ENCODE measurements around the gene VTI1A.

The VTI1A gene

DNA sequence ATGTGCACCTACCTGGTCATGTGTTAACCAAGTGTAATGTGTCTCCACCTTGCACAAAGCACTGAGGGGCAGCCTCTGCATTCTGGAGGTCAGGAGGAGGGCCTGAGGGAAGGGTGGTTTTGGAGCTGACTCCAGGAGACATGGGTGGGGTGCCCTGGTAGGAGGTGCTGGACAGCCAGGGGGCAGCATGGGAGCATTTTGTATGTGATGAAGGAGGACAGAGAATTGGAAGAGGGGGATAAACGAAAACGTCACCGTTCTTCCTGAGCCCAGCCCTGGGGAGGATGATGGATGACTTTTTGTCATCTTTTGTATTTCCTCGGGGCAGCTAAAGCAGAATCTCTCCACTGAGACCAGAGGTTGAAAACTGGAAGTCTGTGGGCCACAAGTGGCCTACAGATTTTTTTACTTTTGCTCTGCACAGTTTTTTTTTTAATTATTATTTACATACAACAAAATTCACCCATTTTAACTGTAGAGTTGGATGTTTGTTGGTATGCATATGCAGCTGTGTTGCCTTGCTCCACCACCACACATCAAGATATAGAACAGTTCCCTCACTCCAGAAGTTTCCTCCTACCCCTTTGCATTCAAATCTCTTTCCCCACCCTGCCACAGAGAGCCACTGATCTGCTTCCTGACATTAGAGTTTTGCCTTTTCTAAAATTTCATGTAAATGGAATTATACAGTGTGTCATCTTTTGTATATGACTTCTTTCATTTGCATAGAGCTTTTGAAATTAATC lies 242.5 kb downstream of the VTI1A start:
- DNase-seq, result no peak

DNA sequence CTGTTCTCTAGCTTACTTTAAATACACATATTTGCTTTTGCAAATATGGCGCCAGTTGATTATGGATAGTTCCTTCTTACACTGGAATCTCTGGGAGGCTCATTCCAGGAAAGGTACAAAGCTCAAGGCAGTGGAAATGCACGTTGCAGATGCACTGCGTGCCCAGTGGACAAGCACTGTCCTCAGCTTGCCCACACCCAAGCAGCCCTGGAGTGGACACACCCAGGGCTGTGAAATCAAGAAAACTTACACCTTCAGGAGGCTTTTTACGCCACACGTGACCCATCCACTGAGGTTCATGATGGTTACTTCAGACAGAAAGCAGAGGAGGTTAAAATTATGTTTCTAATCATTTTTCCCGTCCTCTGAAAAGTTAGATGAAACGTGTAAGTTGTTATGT lies 248.5 kb downstream of the VTI1A start:
- DNase-seq, result no peak

DNA sequence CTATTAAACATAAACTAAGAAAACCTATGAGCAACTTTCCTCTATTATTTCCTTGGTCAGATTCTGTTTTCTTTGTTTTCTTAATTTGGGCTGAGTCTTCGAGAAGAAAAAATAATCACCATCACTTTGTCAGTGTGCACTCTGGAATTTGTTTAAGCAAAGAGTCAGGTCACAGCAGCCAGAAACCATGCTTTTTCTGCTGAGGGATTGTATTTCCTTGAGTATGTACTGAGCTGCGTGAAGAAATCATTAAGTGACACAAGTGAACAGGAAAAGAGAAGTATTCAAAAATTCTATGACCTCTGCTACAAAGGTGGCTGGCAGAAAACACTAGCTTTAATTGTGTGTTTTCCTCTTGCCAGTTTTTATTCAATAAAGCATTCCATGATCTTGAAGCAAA lies 249.6 kb downstream of the VTI1A start:
- no peak for DNase-seq

DNA sequence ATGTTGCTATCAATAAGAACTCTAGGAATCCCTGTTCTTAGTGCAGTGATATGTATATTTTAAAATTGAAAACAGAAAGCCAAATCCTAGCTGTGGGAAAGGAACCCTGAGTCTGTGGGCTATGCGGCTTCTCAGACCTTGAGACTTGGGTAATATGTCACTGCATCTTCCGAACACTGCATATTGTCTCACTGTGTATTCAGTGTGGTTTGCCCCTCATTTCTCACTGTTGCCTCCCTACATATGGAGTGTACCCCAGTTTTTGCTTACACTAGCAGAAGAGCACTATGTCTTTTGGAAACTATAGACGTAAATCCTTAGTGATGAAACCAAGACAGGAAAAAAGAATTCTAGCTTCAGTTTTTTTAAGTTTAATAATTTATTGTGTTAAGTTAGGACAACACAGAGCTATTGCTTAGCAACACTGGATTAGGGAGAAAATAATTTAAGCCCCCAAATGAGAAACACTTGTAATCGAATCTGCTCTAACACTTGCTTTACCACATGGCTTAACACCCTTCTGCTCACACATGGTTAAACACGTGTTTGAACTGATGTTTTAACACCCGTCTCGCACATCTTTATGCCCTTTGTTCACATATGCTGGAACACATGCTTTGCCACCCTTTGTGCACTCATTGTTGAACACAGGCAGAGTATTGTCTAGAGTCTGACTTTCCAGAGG lies 251.3 kb downstream of the VTI1A start:
- DNase-seq, result no peak

DNA sequence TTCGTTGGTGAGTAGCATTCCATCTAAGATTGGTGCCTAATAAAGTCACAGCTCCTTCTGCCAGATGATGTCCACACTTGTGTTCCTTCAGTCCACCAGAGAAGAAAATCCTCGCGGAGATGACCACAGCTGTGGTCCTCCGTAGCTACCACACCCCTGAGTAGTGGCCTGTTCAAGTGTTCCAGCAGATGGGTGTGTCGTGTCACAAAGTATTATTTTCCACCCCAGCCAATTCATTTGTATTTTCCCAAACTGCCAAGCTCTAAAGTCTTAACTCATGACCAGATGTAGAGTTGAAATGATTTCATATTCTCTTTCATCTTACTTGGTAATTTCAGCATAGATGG lies 251.8 kb downstream of the VTI1A start:
- DNase-seq, result no peak

DNA sequence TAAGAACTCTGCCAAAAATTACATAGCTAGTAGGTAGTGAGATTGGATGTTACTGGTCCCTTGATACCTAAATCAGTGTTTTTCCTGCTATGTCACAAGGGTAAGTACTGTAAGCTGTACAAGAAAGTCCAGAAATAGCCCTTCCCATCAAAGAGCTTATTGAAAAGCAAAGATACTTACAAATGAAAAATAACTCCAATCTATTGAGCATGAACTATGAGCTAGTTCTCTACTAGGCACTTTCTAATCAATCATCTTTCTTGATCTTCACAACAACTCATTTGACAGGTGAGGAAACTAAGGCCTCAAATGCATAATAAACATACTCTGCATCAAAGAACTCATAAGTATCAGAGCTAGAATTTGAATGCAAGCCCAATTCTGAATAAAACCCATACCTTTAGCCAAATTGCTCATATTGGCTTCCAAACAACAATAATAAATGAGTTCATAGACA lies 253.2 kb downstream of the VTI1A start:
- no peak for DNase-seq

DNA sequence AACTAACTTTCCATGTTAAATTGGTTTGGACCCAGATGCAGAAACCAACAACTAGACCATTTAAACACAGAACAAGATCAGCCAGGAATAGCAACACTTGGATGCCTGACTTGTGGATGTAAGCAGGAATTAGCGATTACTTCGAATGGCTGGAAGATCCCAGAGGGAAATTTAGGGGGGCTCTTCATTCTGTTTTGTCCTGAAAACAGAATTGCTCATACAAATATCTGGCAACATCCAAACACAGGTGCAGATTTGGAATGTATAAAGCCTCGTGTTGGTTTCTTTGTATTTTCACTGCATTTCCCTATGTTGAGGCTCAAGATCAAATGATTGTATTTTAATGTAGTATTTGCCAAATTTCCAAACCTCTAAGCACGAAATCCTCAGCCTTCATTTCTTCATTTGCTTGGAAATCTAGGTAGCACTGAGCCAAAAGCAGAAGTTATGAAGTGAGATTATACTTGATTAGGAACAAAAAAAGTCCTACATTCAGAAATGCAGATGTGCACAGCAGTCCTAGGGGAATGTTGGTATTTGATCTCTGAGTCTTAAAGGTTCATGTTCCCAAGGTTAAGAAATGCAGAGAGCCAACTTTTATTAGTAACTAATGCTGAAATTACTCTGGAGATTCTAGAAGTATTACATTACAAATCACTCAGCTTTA lies 254.3 kb downstream of the VTI1A start:
- DNase-seq, result no peak

DNA sequence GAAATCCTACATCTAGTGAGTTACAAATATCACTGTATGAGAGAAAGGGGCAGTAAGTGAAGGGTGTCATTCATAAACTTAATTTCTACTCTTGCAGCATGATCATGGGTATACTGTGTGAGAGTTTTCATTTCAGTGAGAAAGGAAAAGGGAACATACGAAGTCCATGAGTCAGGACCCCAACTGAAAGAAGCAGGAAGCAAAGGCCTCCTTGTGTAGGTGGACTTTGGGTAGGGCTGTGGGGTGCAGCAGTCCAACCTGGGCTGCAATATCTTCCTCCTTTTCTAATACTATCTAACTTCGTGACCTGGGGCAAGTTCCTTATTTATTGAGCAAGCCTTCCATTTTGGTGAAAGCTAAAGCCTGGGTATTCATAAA lies 254.9 kb downstream of the VTI1A start:
- DNase-seq, result no peak

DNA sequence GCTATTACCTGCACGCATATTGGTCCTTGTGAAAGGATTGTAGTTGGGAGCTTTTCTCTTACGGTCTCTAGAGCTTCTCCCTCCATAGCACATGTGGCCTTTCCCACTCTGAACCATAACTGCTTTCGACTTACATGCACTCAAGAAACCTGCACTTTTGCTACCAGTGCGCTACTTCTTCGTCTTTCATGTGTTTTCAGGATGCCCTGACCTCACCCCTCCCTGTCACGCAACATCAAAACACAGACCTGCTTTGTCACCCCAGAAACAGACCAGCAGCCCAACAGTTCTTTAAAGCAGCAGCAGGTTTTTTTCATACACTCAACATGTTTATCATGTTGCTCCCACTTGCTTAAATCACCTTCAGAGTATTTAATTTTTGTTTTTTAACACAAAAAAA lies 259.6 kb downstream of the VTI1A start:
- DNase-seq, result no peak

DNA sequence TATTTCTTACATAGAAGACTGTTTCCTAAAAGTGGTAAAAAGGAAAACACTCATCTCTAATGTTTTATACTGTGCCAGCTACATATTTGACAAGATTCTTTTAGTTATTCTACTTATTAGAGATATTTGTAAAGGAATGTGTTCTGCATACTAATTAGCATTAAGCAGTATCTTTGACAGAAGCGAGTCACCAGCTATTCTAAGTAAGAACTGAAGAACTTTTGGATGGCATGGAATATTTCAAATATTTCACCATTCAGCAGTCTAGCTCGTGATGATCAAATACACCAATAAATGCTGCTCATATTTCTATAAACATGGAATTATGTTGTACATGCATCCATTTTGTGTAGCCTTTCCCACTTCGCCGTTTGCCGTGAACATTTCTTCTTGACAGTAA lies 261.4 kb downstream of the VTI1A start:
- no peak for DNase-seq

DNA sequence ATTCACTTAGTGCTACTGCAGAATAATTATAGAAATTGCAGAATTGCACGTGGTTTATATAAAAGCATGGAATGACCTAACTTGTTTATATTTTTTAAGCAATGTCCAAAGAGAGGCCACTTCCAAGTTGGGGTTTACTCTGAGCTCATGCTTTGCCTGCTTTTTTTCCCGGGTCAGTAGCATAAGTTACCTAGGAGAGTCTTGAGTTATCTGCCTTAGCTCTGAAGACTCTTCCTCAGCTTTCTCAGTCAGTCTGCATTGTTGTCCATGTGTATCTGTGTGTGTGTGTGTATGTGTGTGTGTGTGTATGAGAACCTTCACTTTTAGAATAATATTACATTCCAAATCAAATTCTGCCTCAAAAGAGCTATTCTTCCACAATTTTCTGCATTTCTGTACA lies 263.5 kb downstream of the VTI1A start:
- no peak for DNase-seq

DNA sequence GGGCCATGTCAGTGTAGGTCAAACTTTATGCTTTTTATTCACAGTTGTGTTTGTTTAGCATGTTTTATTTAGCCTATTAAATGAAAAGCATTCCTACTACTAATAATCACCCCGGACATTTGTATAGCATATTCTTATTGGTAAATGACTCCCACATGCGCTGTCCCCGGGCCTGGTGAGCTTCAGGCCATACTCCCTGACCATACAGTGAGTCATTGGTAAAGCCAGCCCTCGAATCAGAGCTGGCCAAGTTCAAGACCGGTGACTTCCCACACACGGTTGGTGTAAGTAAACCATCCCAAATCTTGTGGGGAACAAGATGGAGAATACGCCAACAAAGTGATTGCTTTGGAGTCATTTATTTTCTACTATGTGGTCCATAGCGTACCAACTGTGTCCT lies 264.4 kb downstream of the VTI1A start:
- DNase-seq, result no peak

DNA sequence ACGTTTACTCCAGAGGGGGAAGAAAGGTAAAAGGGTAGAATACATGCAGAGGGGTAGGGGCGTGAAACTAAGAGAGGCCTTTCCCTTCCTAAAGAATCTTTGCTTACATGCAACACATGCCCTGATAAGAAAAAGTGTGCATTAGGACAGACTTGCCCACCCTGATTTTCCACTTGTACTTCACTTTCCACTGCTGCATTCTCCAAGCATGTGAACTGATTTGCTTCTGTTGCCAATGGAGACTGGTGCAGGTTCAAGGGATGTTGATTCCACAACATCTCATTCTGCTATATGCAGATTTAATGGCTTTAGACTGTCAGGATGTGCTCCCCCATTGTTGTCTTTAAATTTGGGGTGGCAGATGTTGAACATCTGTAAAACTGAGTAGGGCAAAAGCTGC lies 265.5 kb downstream of the VTI1A start:
- DNase-seq, result no peak

DNA sequence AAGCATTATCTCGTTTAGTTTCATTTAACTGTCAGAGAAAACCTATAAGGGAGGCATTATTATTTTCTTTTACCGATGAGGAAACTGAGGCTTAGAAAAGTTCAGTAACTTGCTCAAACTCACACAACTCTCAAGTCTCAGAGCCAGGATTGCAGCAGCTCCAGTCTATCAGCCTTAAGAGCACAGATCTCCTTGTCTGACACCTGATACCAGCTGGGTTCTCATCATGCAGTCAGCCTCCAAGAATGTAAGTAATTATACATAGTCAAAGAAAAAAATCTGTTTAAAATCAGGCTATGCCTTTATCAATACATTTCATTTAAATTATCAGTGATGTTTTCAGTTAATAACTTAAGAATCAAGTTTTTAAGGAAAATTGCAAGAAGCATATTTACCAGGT lies 266.4 kb downstream of the VTI1A start:
- no peak for DNase-seq

DNA sequence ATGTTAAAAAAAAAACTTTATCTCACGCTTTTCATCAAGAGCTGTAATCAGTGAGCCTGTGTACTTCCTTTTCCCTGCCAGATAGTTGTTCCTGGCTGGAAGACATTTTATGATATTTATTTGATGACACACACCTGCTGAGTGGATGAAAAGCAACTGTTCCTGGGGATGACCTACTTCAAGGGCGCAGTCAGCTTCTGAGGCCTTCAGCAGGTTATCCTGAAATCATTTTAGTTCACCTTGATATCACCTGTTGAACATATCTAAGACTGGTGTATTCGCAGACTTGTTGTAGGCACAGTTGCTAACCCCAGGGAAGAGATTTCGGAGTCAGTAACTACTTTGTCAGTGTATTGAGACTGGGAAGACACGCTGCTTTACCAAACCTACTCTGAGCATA lies 268.6 kb downstream of the VTI1A start:
- DNase-seq, result no peak

DNA sequence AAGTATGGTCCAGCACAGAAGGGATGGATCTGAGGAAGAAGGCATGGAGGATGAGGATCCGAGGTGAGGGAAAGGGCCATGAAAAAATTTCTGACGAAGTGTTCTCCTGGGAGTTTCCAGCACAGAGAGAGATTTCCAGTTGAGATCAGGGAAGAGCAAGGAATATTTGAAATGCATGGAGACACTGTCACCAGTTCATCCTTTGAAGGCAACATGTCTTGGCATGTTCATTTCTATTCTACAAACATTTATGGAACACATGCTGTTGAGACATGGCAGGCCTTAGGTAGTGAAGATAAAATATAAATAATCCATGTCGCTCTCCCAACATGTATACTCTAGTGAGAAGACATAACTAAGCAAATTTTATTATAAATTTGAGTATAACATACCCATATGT lies 269.1 kb downstream of the VTI1A start:
- no peak for DNase-seq

DNA sequence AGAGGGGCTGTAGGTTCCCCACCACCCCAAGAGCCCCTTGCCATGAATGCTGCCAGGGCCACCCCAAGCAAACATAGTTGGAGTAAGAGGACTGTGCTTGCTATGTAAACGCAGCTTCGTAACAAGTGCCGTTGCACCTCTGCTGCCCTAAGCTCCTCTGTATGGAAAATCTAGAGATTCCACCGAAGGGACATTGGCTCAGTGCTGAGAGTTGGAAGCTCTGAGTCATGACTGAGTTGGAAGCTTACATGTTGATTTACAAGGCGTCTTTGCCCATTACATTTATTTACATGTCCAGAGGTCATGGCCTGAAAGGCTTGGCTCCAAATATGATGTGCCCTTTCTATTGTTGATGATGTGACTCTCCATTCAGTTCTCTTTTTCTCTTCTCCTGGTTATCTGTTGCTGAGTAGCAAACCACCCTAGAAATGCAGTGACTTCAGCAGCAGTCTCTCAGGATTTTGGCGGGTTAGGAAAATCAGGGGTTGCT lies 270.0 kb downstream of the VTI1A start:
- no peak for DNase-seq

DNA sequence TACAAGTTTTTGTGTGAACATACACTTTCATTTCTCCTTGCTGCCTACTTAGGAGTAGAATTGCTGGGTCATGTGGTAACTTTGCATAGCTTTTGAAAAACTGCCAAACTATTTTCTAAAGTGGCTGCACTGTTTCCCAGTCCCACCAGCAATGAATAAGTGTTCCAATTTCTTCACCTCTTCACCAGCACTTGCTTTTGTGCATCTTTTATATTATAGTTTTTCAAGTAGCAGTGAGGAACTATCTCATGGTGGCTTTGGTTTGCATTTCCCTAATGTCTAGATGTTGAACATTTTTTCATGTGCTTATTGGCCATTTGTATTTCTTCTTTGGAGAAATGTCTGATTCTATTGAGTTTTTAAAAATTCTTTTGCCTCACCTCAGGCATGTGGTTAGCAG lies 273.2 kb downstream of the VTI1A start:
- no peak for DNase-seq

DNA sequence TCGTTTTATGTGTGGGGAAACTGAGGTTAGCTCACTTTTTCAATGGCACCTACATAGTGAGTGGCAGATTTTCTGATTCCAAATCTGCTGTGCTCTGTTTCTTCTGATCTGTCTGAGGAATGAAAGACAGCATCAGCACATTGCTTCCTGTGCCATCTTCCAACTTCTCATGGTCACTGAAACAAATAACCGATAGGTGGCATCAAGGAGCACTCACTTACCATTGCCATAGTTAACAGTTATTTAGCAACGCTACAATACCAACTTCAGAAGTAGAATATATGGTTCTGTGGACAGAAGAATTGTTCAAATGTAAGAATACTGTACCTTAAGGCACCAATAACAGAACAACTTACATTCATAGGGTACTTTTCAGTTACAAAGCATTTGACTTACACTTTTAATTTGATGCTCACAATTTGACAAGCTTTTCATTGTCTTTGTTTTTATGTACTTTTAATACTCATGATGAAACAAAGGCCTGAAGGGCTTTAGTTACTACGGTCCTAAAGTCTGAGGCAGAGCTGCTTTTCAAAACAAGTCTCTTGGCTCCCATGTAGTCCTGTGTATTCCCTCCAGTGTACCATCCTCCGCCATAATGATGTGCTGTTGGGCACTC lies 274.2 kb downstream of the VTI1A start:
- no peak for DNase-seq

DNA sequence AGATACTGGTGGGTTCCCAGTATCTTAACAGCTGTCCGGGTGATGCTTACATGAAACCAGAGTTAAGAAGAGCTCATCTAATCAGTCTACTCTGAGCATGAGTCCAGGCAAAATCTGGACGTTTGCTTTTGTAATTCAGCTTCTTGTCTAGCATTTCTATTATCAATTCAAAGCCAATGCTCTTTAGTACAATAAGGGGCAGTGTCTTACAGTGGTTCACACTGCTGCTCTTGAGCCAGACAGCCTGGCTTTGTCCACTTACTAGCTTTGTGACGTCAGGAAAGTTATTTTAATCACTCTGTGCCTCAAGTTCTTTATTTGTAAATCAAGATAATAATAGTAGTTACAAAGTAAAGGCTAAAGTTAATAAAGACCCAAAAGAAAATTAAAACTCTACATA lies 275.7 kb downstream of the VTI1A start:
- no peak for DNase-seq

DNA sequence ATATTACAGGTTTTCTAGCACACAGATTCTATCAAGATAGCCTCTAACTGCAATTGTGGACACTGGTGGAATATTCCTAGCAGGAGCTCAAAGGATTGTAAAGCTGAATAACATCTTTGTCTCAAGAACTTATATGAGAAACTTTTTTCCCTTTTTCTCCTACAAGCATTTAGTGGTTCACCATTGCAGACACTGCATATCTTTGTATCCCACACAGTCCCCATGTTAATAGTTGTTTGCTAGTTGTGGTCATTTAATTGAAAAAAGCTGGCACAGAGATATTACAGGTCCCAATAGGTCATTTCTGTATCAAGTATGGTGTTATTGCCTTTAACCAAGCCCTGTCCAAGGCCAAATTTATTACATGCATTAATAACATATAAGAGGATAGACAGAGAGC lies 276.9 kb downstream of the VTI1A start:
- no peak for DNase-seq

DNA sequence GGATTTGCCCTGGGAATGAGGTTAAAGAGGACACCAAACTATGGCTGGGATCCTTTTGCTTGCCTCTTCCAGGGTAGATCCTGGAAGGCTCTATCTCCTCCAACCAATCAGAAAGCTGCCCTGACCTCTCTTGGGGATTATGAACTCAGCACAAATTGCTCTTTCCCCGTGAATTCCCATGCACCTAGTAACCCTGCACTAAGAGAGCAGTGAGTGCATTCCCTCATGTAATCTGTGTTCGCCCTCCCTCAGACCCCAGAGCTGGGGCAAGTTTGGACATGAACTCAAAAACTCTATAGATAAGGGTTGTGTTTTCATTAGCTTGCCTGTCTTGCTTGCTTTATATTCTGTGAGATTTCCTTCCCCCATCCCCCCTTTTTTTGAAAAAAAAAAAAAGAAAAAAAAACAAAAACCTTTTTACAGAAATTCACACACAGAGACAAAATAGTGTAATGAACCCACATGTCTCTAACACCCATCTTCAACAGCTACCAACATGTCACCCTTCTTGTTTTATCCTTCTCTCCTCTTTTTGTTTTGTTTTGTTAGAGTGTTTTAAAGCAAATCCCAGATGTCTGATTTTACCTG lies 277.5 kb downstream of the VTI1A start:
- no peak for DNase-seq

DNA sequence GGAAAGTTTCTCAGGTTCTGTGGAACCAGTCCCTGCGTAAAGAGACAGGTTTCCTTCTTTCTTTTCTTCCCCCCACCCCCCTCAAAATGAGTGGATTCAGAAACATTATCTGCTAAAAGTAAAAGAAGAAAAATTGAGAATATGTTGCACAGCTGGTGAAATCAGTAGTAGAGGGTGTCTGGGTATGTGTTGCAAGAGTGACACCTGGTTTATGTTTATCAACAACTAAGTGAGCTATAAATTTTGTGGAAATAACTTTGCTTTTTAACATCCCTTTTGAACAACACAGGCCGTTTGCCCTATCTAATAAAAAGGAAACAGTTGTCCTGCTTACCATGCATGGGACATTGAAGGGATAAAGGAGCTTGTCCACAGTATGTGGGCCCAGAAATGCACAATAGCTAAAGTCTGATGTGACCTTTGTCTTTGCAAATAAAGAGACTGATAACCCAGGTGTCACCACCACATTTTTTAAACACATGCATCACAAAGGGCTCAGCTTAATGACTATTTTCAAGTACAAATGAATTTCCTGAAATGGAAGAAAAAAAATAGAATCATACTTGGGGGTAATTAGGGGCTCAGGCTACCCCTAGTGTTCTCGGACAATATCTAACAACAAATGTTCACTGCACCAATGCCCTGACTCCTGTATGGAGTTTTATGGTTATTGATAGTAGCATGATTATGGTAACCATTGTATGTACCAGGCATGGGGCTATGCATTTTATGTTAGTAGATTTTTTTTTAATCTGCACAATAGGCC lies 281.3 kb downstream of the VTI1A start:
- DNase-seq, result no peak

Data from stimulated activated CD4-positive, alpha-beta T cell treated with anti-CD3 and anti-CD28 coated beads, Interleukin-2, amount 100 ng/mL, for 24 hours (primary cell).